ENCODE results near the gene LUZP1. TPM values are rescaled to one million over a fixed set of nuclear protein-coding genes. Genes with fewer than 3 reads are reported as not detected.

LUZP1 gene
- total and polyA plus RNA-seq, 11 donors = 6.1 to 42.3 (median 30.0) TPM

- peak in 1 of 5 donors; percentile 35 for DNase-seq
- peak in 3 of 4 donors; percentile 40 to 74 (median 65) for ATAC-seq
- intact Hi-C loops (cut with DNase I) = loop anchor here in 1 of 10 donors (5.0 kb wide), 1 partner anchor 67 kb away; the partner anchor contains the start of gene LUZP1
- TF ChIP-seq CTCF (IDR thresholded peaks at IDR 0.05) (no peak), POLR2A (IDR thresholded peaks at IDR 0.05) (no peak)
- Histone ChIP-seq H3K4me1 (peaks cover 17 to 60% (median 52%) of the 10 kb centered on the region in 12 donors), H3K9me3 (peaks cover 0 to 4% (median 0%) of the 10 kb centered on the region in 12 donors), H3K4me3 (no peak overlapping the region), H3K27ac (peak overlapping the region in 11 of 12 donors; percentile 0 to 83 (median 31)), H3K27me3 (no peaks in the 10 kb centered on the region), H3K36me3 (peaks cover 0 to 17% (median 0%) of the 10 kb centered on the region in 9 donors)
- WGBS, 4 donors = 27 to 40% (median 37%) methylated on average over 3 of the region's 3 CpGs
Measured at GRCh38 chr1:23100074-23100748, 68.4 kb downstream of the LUZP1 start.

DNA sequence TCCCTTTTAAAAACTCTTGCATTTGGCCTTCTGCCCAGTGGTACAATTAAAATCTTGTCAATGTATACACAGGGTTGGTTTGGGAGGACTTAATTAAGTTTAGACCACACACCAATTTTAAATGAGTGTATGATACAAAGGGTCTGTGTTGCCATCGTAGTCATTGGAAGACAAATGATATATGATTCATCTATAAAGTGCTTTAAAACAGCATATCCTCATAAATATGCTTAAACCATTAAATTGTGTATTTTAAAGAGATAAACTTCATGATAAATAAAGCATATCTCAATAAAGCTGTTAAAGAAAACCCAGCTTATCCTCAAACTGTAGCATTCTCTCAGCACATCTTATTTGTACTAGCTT is 69.5 kb downstream of the LUZP1 start:
- Histone ChIP-seq H3K9me3 (peaks cover 0 to 4% (median 0%) of the 10 kb centered on the region in 12 donors), H3K27ac (peak overlapping the region in 1 of 12 donors; percentile 83), H3K27me3 (no peaks in the 10 kb centered on the region), H3K36me3 (peaks cover 0 to 15% (median 4%) of the 10 kb centered on the region in 9 donors), H3K4me3 (no peak overlapping the region), H3K4me1 (peaks cover 17 to 60% (median 50%) of the 10 kb centered on the region in 12 donors)
- TF ChIP-seq POLR2A (IDR thresholded peaks at IDR 0.05) (no peak), CTCF (IDR thresholded peaks at IDR 0.05) (no peak)
- intact Hi-C loops (cut with DNase I) = loop anchor here in 8 of 10 donors (1.0 to 10.0 kb wide), 8 partner anchors 78 to 186 kb away; no protein-coding TSS in a partner anchor
- 97 to 100% (median 99%) methylated on average over 1 of the region's 1 CpG for WGBS, 4 donors
- no peak for DNase-seq
- no peak for ATAC-seq

GRCh38 chr1:23098463-23099170 is 70.0 kb downstream of the LUZP1 start:
- peak in 3 of 5 donors; percentile 37 to 58 (median 55) for DNase-seq
- Histone ChIP-seq H3K9me3 (peaks cover 0 to 4% (median 0%) of the 10 kb centered on the region in 12 donors), H3K36me3 (peaks cover 0 to 21% (median 10%) of the 10 kb centered on the region in 9 donors), H3K4me3 (no peak overlapping the region), H3K27me3 (no peaks in the 10 kb centered on the region), H3K4me1 (peaks cover 17 to 56% (median 47%) of the 10 kb centered on the region in 12 donors), H3K27ac (no peak overlapping the region)
- ATAC-seq = peak; percentile 16 to 72 (median 66)
- no peak for TF ChIP-seq POLR2A (IDR thresholded peaks at IDR 0.05)
- TF ChIP-seq CTCF (IDR thresholded peaks at IDR 0.05) = peak; percentile 87 to 98 (median 92)
- WGBS, 4 donors = 39 to 49% (median 44%) methylated on average over 12 of the region's 12 CpGs
- intact Hi-C loops (cut with DNase I) = loop anchor here (1.0 to 10.0 kb wide), 8 partner anchors 78 to 186 kb away; no protein-coding TSS in a partner anchor

GRCh38 chr1:23097316-23097715 is 71.3 kb downstream of the LUZP1 start:
- Histone ChIP-seq H3K4me1 (peaks cover 13 to 45% (median 35%) of the 10 kb centered on the region in 12 donors), H3K9me3 (peaks cover 0 to 4% (median 0%) of the 10 kb centered on the region in 12 donors), H3K4me3 (no peak overlapping the region), H3K27ac (no peak overlapping the region), H3K27me3 (no peaks in the 10 kb centered on the region), H3K36me3 (peaks cover 0 to 34% (median 23%) of the 10 kb centered on the region in 9 donors)
- TF ChIP-seq CTCF (IDR thresholded peaks at IDR 0.05) = no peak
- WGBS, 4 donors = 86 to 90% (median 89%) methylated on average over 6 of the region's 6 CpGs
- ATAC-seq = no peak
- no peak for DNase-seq
- intact Hi-C loops (cut with DNase I) = loop anchor here in 7 of 10 donors (5.0 to 10.0 kb wide), 5 partner anchors 120 to 187 kb away; no protein-coding TSS in a partner anchor
